ENCODE data around the gene CASP6. TPM values are rescaled to one million over a fixed set of nuclear protein-coding genes. Genes with fewer than 3 reads are reported as not detected.

The CASP6 gene
- polyA plus RNA-seq (ENCODE audit: insufficient read length in 3 of 3) = 10 to 100 TPM; 37.2 to 45.4 (median 37.4) TPM
- long read RNA-seq, donor 1, partial matches to known transcripts = 0 of 4 reads
- long read RNA-seq, donor 1, other reads (novel, unspliced or antisense) = 0 of 4 reads
- long read RNA-seq, donor 2, transcript CASP6-201 (7 exons, 1,548 nt) = major isoform, 8 of 9 reads
- long read RNA-seq, donor 2, partial matches to known transcripts = 0 of 9 reads
- long read RNA-seq, donor 2, other reads (novel, unspliced or antisense) = 0 of 9 reads
- long read RNA-seq, donor 3, transcript CASP6-201 (7 exons, 1,548 nt) = major isoform, 21 of 21 reads
- long read RNA-seq, donor 3, partial matches to known transcripts = 0 of 21 reads
- long read RNA-seq, donor 3, other reads (novel, unspliced or antisense) = 0 of 21 reads
- long read RNA-seq, donor 4, transcript CASP6-201 (7 exons, 1,548 nt) = major isoform, 16 of 16 reads
- long read RNA-seq, donor 4, partial matches to known transcripts = 0 of 16 reads
- long read RNA-seq, donor 4, other reads (novel, unspliced or antisense) = 0 of 16 reads
- long read RNA-seq, donor 5 = 0 reads
- long read RNA-seq, donor 6, transcript CASP6-201 (7 exons, 1,548 nt) = major isoform, 8 of 13 reads
- long read RNA-seq, donor 6, partial matches to known transcripts = 0 of 13 reads
- long read RNA-seq, donor 6, other reads (novel, unspliced or antisense) = 0 of 13 reads
- long read RNA-seq, donor 7, transcript CASP6-201 (7 exons, 1,548 nt) = major isoform, 11 of 11 reads
- long read RNA-seq, donor 7, partial matches to known transcripts = 0 of 11 reads
- long read RNA-seq, donor 7, other reads (novel, unspliced or antisense) = 0 of 11 reads
- long read RNA-seq, donor 8 = 0 reads
- long read RNA-seq, donor 9, transcript CASP6-201 (7 exons, 1,548 nt) = major isoform, 14 of 15 reads
- long read RNA-seq, donor 9, partial matches to known transcripts = 0 of 15 reads
- long read RNA-seq, donor 9, other reads (novel, unspliced or antisense) = 0 of 15 reads
- long read RNA-seq, donor 10, transcript CASP6-201 (7 exons, 1,548 nt) = major isoform, 12 of 13 reads
- long read RNA-seq, donor 10, partial matches to known transcripts = 0 of 13 reads
- long read RNA-seq, donor 10, other reads (novel, unspliced or antisense) = 0 of 13 reads
- long read RNA-seq, donor 11, transcript CASP6-201 (7 exons, 1,548 nt) = major isoform, 14 of 14 reads
- long read RNA-seq, donor 11, partial matches to known transcripts = 0 of 14 reads
- long read RNA-seq, donor 11, other reads (novel, unspliced or antisense) = 0 of 14 reads
- long read RNA-seq, donor 12, partial matches to known transcripts = 0 of 3 reads
- long read RNA-seq, donor 12, other reads (novel, unspliced or antisense) = 0 of 3 reads
- long read RNA-seq, donor 13 = 0 reads
- long read RNA-seq, donor 14, transcript CASP6-201 (7 exons, 1,548 nt) = major isoform, 14 of 14 reads
- long read RNA-seq, donor 14, partial matches to known transcripts = 0 of 14 reads
- long read RNA-seq, donor 14, other reads (novel, unspliced or antisense) = 0 of 14 reads
- long read RNA-seq, donor 15, partial matches to known transcripts = 0 of 4 reads
- long read RNA-seq, donor 15, other reads (novel, unspliced or antisense) = 0 of 4 reads
- long read RNA-seq, donor 16, transcript CASP6-201 (7 exons, 1,548 nt) = major isoform, 26 of 34 reads
- long read RNA-seq, donor 16, partial matches to known transcripts = 5 of 34 reads
- long read RNA-seq, donor 16, other reads (novel, unspliced or antisense) = 0 of 34 reads

DNA sequence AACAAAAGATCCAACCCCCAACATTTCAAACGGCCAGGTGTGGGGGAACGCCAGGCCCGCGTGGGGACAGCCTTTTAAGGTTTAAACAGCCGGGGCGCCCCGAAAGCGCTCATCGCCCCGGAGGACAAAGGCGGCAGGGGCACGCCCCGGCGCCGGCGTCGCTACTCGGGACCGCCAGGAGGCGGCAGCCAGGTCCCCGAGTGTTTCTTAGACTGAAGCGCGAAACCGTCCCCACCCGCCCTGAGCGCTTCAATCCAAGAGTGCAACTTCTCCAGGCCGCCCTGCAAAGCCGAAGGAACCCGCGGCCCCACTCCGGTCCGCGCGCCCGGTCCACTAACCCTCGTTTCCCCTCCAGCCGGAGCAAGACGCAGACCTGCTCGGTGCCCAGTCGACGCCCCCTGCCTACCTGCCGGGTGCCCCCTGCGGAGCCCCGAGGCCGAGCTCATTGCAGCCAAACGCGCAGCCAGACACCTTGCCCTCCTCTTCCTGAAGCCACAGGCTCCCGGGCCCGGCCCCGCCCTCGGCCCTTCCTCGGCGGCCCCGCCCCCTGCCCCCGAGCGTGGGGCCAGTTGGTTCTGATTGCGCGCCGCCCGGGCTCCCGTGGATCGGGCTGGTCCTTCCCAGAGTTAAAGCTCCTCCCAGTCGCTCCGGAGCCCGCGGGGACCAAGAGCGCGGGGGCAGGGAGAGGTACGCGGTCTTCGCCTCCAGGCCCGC, at the start of gene CASP6:
Gene CASP6, minus strand, starts transcription at position 496 of the 714 bp plus-strand sequence. Its CDS starts 50 bp downstream, at position 446.
- peak in 9 of 11 donors; percentile 54 to 83 (median 72) for DNase-seq (ENCODE audit: extremely low read depth in 1 of 11, low read depth in 9 of 11, low spot score in 4 of 11)

DNA sequence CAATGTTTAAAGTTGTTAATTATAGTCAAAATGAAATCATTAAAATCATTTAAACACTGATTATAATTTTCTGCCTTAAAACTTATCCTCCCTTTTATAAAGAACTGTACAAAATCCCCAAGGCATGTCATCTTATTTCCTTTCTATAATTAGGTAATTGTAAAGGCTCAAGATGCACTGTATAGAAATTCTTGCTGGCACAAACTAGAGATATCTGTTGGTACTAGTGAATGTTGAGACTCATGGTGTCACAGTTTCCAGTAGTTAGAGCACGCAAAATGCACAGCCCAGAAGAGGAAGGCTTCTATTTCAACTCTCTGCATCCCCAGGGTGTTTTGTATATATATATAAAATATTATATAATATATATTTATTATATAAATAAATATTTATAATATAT, 49.3 kb upstream of the CASP6 start:
- DNase-seq (ENCODE audit: extremely low read depth in 1 of 11, low read depth in 9 of 11, low spot score in 4 of 11) = no peak

DNA sequence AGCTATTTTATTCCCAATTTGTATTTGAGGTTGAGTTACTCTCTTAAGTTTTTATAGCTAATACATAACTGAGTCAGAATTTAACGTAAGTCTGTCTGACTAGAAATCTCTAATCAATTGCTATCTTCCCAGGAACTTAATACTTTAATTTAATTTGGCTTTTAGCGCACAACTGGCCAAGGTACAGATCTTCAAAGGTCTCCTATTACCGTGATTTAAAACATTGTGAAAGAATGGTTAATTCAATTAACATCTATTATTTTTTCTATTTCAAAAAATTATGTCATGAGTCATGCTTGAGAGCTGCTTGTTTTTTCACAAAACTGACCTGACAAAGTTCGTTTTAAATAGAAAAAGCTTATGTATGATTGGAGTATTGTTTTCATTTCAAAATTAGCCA, 48.6 kb upstream of the CASP6 start:
- no peak for DNase-seq (ENCODE audit: extremely low read depth in 1 of 11, low read depth in 9 of 11, low spot score in 4 of 11)

DNA sequence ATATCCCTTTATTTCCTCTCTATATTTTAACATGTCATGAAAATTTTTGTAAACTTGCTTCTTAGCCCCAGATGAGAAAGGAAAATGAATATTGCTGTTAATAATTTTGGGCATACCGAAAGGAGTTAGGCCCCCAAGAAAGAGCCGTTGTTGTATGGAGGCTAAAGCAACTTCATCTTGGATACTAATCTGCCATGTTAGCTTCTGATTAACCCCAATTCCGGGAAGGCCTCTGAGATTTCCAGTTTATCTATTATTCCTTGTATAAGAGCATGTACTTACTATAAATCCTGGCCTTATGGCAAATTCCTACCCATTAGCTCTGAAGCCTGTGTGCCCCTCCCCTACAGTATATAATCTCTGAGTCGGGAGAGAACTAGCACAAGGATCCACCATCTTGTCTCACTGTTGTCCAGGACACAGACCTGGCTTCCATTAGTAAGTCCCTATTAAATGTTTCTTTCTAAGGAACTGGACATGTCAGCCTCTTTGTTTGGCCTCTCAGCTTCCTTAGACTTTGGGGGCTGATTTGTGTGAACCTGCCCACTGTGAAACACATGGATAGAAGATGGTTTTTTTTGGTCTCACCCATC, 47.5 kb upstream of the CASP6 start:
- DNase-seq (ENCODE audit: extremely low read depth in 1 of 11, low read depth in 9 of 11, low spot score in 4 of 11) = no peak

DNA sequence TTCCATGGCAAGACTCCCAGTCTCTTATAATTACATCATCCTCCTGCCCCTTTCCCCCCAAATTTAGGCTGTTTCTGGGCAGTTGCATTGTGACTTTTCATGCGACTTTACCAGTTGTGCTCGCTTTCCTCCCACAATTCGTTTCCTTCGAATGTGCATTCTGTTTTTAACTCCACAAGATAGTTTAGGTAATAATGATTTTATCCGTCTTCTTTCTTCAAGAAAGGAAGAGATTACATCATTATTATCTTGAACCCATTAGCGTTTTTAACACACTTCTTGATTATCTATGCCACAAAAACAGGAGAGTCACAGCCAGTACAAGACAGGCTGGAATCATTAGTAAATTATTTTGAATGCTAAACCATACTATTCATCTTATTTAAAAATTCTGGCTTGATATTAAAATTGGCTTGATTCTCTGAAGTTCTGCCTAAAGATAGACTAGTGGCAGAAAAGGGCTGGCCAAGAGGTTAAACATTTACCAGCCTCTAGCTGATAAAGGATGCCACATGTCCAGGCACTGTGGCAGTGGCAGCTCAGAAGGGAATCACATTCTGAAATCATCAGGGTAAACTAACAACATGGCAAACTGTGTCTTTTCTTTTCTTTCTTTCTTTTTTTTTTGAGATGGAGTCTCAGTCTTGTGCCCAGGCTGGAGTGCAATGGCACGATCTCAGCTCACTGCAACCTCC, 46.3 kb upstream of the CASP6 start:
- DNase-seq (ENCODE audit: extremely low read depth in 1 of 11, low read depth in 9 of 11, low spot score in 4 of 11) = no peak

DNA sequence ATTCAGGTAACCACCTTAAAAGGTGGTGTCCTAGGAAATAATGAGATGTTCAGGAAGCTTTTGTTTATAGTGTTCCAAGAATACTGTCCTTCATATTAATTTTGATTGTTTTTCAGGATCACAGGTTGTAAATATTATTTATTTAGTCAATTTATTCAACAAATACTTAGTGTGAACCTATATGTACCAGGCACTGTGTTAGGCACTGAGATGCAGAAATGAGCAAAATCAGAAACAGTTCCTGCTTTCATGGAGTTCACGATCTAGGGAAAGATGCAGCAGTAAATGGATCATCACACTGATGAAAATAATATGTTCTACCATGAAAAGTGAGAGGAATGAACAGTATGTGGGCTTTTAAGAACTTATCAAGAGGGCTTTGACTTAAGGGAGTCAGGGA, 44.9 kb upstream of the CASP6 start:
- no peak for DNase-seq (ENCODE audit: extremely low read depth in 1 of 11, low read depth in 9 of 11, low spot score in 4 of 11)

DNA sequence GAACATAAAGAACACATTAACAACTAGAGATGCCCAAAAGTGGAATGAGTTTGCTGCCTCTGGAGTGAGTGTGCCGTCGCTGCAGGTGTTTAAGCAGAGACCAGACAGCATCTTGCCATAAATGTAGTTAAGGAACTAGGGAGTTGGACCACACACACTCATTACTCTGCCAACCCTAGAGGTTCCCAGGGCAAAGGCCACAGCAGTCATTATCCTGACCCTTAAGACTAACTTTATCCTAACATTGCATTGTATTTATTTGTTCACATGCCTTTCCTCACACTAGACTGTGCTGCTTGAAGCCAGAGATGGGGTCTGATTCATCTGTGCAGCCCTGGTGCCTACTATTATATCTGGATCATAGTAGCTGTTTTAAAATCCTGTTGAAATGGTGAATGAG, 43.5 kb upstream of the CASP6 start:
- no peak for DNase-seq (ENCODE audit: extremely low read depth in 1 of 11, low read depth in 9 of 11, low spot score in 4 of 11)

DNA sequence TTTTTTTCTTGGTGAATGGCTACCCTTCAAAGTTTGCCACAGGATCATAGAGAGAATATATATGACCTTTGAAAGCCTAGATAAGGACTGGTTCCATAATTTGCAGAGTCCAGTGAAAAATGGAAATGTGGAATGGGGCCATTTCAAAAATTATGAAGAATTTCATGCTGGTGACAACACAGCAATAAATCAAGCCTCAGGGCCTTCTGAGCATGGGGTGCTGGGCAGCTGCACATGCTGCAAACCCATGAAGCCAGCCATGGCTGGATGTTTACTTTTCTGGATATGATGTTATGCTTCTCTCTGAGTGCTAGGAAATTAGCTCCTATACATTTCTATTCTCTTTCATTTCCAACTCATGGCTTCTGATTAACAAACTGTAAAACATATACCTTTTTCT, 42.6 kb upstream of the CASP6 start:
- DNase-seq (ENCODE audit: extremely low read depth in 1 of 11, low read depth in 9 of 11, low spot score in 4 of 11) = no peak

DNA sequence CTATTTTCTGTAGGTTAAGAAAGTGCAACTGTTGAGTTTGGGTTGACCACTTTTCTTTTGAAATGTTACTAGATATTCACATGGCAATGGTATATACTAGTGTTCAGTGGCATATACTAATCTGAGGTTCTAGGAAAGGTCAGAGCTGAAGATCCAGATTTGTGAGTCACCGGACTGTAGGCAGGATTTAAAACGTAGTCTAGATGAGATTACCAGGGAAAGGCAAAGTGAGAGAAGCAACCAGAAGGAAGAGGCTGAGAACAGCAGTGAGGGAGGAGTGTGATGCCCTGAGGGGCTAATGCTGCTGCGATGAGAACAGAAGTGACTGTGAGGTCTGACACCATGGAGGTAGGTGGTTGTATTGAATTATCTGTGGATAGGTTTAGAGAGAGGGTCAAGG, 36.3 kb upstream of the CASP6 start:
- DNase-seq (ENCODE audit: extremely low read depth in 1 of 11, low read depth in 9 of 11, low spot score in 4 of 11) = no peak

DNA sequence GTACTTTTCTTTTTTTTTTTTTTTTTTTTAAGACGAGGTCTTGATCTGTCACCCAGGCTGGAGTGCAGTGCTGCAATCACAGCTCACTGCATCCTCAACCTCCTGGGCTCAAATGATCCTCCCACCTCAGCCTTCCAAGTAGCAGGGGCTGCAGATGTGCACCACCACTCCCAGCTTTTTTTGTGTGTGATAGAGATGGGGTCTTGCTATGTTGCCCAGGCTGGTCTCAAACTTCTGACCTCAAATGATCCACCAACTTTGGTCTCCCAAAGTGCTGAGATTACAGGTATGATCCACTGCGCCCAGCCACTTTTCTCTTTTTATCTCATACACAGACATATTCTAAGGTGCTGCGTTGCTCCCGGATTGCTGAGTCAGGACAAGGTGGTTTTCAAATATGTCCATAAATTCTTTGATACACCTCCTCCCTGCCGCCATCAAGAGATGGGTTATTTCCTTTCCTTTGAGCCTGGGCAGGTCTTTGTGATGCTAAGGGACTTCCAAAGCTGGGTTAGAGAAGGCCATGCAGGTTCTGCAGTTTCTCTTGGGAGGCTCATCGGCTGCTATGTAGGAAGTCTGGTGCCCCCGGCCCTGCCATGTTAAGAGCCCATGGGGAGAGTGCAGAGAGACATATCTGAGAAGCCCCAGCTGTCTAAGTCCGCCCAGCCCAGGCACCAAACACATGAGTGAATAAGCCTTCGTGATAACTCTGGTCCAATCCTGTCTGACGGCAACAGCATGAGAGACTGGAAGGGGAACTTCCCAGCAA, 35.0 kb upstream of the CASP6 start:
- DNase-seq (ENCODE audit: extremely low read depth in 1 of 11, low read depth in 9 of 11, low spot score in 4 of 11) = no peak

DNA sequence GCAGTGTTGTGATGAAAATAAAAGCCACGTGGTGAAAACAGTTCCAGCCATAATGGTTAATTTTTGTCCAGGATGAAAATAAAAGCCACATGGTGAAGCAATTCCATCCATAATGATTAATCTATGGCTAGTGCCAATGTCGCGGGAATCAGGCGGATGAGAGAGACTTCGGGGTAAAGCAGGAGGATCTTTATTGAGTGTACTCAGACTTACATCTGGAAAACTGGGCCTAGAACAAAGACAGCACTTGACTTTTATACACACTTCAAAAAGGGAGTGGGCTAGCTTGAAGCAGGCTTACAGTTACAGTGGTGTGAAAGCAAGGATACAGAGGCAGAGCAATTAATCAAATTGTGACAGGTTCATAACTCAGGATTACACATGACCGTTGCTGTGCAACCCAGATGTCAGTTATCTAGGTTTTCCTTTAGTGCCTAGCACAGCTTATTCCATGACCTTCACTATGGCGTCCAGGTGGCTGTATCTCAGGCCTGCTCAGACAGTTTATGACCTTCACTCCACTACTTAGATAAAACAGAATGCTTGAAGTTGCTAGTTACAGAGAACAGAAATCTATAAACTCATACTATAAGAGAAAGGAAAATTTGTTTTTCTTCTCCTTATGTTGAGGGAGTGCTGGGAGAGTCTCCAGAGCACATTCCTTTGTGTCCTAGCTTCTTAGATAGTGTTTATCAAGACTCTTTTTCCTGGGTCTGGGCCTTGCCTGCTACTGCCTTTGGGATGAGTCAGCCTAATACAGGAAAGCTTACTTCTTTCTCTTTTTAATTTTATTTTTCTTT, 32.5 kb upstream of the CASP6 start:
- no peak for DNase-seq (ENCODE audit: extremely low read depth in 1 of 11, low read depth in 9 of 11, low spot score in 4 of 11)

DNA sequence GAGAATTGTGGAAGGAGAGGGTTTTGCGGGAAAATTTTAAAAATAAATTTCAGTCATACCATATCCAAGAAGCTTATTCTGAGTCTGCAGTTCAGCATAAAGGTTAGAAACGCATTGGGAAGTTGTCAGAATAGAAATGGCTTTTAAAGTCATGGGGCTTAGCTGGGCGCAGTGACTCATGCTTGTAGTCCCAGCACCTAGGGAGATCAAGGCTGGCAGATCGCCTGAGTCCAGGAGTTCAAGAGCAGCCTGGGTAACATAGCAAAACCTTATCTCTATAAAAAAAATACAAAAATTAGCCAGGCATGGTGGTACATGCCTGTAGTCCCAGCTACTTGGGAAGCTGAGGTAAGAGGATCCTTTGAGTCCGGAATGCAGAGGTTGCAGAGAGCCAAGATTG, 30.5 kb upstream of the CASP6 start:
- DNase-seq (ENCODE audit: extremely low read depth in 1 of 11, low read depth in 9 of 11, low spot score in 4 of 11) = no peak

DNA sequence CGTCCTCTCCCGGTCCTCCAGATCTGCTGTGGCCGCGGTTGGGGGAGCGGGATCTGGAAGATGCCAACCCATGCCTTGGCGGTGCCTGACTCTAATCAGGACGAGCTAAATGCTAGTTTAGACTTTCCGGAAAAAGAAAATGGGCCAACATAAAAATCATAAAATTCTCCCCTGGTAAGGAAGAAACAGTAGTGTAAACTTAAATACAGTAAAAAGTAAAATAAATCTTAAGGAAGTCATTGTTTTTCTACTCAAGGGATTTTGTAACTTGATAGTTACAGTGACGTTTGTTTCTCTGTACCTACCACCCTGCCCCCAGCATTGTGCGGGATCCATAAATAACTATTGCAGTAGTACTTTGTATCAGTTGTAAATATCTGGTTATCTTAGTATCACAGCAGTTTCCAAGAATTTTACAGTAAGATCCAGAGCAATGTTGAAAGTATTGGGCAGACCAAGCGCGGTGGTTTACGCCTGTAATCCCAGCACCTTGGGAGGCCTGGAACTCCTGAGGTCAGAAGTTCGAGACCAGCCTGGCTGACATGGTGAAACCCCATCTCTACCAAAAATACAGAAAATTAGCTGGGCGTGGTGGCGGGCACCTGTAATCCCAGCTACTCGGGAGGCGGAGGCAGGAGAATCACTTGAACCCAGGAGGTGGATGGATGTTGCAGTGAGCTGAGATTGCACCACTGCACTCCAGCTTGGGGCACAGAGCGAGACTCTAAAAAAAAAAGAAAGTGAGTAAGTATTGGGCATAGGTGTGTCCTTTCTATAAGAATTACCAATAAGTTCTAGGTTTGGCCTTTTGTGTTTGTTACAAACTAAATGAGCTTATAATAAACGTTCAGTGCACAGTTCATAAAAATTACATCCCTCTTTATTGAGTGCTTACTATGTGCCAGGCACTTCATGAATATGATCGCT, 27.6 kb upstream of the CASP6 start:
- DNase-seq (ENCODE audit: extremely low read depth in 1 of 11, low read depth in 9 of 11, low spot score in 4 of 11) = peak in 1 of 11 donors; percentile 6
